Tongue (tissue), 2 donors: ENCODE data around the gene LY6G6F. TPM values are rescaled to one million over a fixed set of nuclear protein-coding genes. Genes with fewer than 3 reads are reported as not detected.

ENCODE experiments used
- DNase-seq: peaks from one replicate; pipeline ENCODE4 v3.0.0-alpha.2; 2015
- total RNA-seq: library from RNA; depleted of rRNA; stranded (reverse); fragments of >200 nt; gene quantifications from one replicate; pipeline ENCODE4 v1.2.3, GENCODE V29; 2014

LY6G6F gene, protein sequence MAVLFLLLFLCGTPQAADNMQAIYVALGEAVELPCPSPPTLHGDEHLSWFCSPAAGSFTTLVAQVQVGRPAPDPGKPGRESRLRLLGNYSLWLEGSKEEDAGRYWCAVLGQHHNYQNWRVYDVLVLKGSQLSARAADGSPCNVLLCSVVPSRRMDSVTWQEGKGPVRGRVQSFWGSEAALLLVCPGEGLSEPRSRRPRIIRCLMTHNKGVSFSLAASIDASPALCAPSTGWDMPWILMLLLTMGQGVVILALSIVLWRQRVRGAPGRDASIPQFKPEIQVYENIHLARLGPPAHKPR
- 0.82 TPM for total RNA-seq

- DNase-seq: no peak
These were observed at the start of gene LY6G6F for GRCh38 chr6:31706599-31706998. Gene LY6G6F, plus strand, starts transcription at chr6:31706866. Its CDS starts 41 bp downstream, at chr6:31706907.

- DNase-seq: no peak
These were observed 49.1 kb upstream of the LY6G6F start for GRCh38 chr6:31657406-31658157.

DNA sequence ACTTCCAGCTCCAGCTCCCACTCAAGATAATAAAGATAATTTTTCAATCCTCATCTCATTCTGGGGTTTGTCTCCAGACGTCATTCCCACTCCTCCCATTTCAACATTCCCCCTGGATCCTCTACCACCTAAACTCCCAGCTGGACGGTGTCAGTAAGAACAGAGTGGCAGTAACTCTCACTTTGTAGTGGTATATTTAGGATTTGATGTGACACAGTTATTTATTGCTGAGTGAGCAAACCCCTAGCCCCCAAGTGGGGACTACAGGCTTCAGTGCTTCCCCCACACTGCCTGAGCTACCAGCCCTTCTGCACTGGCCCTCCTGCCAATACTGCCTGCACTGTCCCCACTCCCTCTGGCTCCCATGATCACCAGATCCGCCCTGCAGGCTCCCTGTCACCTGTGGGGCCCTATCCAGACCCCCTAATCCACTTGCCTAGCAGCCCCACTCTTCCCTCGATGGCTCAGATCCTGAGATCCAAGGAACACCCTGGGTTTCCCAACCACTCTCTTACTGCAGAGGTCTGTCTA, 48.4 kb upstream of the LY6G6F start:
- no peak for DNase-seq

DNA sequence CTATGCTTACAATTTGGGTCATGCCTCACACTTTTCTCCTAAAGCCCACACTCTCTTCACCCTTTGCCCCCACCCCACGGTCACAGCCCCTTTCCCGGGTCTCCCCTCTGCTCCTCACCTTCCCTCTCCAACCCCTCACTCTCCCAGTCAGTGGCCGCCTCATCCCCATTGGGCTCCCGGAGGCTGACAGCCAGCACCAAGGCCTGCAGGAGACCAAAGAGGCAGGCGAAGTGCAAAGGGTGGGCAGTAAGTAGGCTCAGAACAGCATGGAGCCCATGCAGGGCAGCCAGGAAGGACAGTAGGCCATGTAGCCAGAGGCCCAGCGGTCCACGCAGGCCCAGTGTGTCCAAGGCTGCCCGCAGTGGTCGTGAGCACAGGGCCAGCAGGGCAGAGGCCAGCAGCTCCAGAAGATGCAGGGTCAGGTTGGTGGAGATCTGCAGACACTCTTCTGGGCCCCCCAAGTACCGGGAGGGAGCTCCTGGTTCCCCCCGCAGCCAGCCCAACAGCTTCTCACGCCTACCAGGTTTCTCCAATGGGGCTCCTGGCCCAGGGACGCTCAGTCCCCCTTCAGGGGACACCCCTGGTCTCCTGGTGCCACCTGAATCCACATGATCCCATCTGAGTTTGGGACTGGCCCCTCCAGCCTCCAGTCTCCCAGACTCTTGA, 47.5 kb upstream of the LY6G6F start:
- no peak for DNase-seq

GRCh38 chr6:31659649-31660380, 46.9 kb upstream of the LY6G6F start:
- DNase-seq: no peak

DNA sequence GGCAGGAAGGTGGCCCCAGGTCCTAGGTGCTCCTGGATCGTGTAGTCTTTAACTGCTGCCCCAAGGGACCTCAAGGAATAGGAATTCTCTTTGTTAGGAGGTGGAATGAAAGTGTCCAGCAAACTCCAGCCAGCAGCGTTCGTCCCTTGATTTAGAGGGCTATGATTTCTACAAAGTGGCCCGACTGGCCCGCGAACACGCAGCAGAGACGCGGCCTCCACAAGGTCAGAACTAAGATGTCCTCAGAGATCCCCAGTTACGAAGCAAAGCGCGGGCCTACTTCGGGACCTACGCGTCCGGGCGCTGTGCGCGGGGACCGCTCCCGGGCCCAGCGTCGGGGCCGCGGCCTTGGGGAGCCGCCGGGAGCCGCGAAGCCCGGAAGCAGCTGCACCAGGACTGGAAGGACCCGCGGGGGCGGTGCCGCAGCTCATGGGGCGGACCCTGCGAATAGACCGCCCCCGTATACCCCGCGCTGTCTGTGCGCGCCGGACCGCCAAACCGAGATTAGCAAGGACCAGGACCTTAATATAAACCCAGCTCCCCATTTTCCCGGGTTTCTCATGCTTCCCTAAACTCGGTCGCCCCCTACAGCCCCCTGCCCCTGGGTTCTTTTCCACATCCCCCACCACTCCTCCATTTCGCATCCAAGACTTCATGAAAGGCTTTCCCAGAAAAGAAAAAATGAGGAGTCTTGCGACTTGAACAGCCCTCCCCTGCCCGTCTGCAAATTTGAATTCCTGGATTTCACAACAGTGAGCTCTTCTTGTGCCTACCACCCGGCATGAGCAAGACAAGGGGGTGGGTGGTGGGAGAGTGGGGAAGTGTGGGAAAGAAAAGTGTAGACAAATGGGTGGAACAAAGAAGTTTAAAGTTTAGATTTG, 46.0 kb upstream of the LY6G6F start, which contains the start of gene C6orf47:
C6orf47 (minus strand) TSS at position 398 of the 881 bp plus-strand sequence. CDS start 831 bp downstream, outside the sequence.
- peak; percentile 94 for DNase-seq

DNA sequence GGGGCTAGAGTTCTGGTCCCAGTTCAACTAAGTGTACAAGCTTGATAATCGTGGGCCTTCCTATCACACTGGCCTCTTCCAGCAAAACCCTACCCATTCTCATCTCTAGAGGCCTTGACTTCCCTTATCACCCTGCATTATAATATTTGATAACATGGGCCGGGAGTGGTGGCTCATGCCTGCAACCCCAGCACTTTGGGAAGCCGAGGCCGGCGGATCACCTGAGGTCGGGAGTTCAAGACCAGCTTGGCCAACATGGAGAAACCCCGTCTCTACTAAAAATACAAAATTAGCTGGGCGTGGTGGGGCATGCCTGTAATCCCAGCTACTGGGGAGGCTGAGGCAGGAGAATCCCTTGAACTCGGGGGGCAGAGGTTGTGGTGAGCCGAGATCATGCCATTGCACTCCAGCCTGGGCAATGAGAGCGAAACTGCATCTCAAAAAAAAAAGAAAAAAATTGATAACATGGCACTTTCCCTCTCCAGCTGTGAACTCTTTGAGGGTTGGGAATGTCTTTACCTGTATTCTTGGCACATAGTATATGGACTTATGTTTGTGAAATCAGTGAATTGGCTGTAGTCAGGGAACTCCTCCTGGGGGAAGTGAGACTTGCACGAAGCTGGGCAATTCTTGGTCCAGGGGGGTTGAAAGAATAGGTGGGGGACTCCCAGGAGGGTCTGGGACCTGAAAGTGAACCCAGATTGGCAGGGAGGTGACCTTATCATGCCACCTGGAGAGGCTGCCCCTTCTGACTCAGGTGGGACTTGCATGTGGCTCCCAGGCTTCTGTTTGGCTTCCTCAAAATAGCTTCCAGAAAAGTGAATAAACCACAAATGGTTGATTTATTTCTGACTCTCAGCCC, 45.2 kb upstream of the LY6G6F start:
- DNase-seq: no peak

DNA sequence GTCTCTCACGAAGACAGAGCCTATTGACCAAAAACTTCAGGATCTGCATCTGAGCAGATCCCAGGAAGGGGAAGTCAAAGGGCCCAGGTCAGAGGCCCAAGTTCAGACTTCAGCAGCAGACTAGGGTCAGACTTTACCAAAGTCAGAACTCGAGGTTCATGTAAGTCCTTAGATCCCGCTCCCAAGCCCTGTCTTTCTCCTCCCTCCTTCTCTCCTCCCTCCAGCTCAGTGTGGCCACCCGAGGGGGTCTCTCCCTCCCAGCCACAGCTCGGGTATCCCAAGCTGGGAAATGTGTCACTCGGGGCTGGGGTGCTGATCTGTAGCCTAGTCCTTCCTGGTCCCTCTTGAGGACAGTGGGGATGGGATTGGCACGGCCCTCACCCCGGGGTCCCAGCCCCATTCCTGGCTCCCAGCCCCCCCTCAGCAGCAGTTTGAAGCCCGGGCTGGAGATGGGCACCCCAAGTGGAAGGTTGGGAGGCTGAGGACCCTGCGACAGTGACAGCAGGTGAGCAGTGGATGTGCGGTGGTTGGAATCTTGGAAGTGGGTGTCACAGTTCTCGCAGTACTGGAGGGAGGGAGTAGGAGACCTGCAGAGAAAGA, 44.4 kb upstream of the LY6G6F start:
- no peak for DNase-seq

DNA sequence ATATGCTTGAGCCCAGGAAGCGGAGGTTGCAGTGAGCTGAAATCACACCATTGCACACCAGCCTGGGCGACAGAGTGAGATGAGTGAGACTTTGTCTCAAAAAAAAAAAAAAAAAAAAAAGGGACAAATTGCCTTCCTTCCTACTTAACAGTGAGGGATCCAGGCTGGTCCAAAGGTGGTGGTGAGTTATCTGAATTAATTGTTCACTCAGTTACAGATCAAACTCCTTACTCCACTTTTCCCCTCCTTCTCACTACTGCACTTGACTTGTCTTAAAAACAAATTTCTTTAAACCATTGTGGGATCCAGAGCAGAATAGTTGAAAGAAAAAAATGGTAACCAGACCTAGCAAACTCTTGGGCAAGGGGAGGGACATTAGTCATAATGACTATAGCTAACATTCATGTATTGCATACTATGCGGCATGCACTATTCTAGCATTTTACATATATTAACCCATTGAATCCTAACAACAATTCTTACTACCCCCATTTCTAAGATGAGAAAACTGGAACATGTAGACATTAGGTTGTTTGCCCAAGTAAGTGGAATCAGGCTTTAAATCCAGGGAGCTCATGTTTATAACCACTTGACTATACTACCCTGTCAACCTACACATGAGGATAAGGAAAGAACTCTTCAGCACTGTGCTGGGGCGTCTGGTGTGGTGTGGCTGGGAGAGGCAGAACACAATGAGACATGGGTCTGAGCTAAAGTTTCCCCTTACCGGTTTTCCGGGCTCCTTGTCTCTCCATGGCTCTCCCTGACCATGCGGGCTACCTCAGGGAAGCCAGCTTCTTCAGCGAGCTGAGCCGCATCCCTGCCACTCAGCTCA, 43.3 kb upstream of the LY6G6F start:
- DNase-seq: no peak

DNA sequence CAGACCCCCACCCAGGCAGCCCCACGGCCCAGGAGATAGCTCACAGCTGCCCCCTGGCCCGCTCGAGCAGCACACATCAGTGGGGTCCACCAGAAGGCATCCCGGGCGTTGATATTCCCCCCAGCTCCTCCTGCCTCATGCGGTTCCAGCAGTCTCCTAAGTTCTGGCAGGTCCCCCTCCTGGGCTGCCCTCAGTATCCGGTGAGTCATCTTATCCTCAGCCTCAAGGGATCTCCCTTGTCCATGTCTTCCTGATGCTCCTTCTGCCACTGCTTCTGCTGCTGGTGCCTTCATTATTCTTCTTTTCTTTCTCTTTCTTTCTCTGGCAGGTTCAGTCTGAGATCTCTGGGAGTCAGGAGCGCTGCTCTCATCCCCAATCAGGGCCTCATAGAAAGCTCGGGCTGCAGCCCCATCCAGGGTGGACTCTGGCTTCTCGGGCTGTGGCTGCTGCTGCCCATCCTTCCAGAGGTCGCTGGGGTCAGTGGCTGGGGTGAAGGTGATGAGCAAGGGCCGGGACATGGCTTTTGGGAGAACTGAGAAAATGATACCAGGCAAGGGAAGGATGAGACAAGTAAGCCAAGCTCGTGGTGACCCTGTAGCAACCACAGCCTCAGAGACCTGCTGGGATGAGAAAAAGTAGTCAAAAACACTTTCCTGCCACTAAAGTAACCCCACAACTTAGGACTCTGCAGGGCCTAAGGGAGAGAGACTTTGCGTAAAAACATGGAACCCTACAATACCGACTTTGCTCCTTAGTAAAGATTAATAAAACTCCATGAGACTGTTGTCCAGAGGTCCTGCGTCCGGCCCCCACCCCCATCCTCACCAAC, 42.5 kb upstream of the LY6G6F start:
- DNase-seq: no peak

GRCh38 chr6:31664790-31665500, 41.7 kb upstream of the LY6G6F start, which contains the start of gene GPANK1:
Gene GPANK1, minus strand, starts transcription at chr6:31664997. Its CDS starts 519 bp downstream, at chr6:31664478.
- peak; percentile 98 for DNase-seq

DNA sequence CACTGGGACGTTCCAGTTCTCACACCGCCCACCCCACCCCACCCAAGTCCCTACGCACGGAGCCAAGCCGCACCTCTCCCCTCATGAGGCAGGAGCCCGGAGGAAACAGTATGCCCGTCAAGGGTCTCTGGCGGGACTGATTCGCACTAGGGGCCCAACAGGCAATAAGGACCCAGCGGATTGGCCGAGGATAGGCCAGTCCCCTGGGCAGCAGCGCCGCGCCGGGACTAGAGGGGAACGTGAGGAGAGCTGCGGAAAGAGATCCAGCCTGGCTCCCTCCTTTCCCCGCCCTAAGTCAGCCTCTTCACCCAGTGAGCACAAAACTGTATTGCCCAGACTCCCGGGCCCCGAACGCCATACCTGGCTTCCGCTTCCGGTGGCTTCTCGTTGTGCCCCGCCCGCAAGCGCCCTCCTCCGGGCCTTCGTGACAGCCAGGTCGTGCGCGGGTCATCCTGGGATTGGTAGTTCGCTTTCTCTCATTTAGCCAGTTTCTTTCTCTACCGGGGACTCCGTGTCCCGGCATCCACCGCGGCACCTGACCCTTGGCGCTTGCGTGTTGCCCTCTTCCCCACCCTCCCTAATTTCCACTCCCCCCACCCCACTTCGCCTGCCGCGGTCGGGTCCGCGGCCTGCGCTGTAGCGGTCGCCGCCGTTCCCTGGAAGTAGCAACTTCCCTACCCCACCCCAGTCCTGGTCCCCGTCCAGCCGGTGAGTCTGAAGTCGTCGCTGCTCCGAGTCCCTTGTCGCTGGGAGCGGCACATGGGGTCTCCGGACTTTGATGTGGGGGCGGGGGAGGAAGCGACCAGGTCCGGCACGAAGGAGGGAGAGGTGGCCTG, 40.9 kb upstream of the LY6G6F start, which contains the start of gene CSNK2B:
CSNK2B (plus strand) TSS at position 580 of the 836 bp plus-strand sequence. CDS start 752 bp downstream, outside the sequence.
- peak; percentile 99 for DNase-seq

DNA sequence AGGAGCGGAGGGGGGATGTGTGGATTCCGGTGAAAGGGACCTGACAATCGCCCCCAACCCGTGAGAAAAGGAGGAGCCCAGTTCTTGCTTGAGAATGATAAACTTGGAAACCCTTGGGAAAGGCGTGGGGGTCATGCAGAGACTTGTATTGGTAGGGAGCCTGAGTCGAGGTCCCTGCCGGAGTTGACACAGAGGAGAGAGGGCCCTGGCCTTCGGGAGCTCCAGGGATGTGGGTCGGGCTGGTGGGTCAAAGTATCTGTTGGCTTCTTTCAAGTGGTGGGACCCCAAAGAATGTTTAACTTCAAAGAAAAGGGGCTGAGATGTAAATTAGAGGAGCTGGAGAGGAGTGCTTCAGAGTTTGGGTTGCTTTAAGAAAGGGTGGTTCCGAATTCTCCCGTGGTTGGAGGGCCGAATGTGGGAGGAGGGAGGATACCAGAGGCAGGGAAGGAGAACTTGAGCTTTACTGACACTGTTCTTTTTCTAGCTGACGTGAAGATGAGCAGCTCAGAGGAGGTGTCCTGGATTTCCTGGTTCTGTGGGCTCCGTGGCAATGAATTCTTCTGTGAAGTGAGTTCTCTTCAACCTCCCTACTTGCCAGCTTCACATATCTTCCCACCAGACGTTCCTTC, 40.2 kb upstream of the LY6G6F start:
- DNase-seq: no peak

- no peak for DNase-seq
These were observed 37.0 kb upstream of the LY6G6F start, which contains the start of gene LY6G5B for GRCh38 chr6:31669676-31670075. Gene LY6G5B, plus strand, starts transcription at chr6:31669976. Its CDS starts 975 bp downstream, at chr6:31670951.

GRCh38 chr6:31676322-31676903, 30.3 kb upstream of the LY6G6F start:
- no peak for DNase-seq
